Fibroblast of lung (primary cell): ENCODE data around the gene SPSB2. TPM values are rescaled to one million over a fixed set of nuclear protein-coding genes. Genes with fewer than 3 reads are reported as not detected.
A peak's percentile ranks its signal among the peaks of the same experiment; 100 is the strongest.
"Not testable (repeated sequence)": the region's sequence is repeated elsewhere in the genome, so short reads cannot be mapped to it uniquely, and the experiment has no call there.

ENCODE experiments used
- DNase-seq, 2 donors: peaks; one replicate each; pipeline versions ENCODE4 v3.0.0 to v3.0.0-alpha.2; 2010; ENCODE audit warnings: low read depth in 2 of 2
- H2AFZ ChIP-seq: 2 replicates; pipeline ENCODE4 v1.5.1; 2012; ENCODE audit warnings: low read length, control low read depth, inconsistent platforms
- H3K27ac ChIP-seq: 2 replicates; pipeline ENCODE4 v1.5.1; 2011; ENCODE audit warnings: low read length, control low read depth; ENCODE audit not compliant: insufficient read depth
- H3K27me3 ChIP-seq: 2 replicates; pipeline ENCODE4 v1.5.1; 2011; ENCODE audit warnings: mild to moderate bottlenecking, low read length; ENCODE audit not compliant: control insufficient read depth, insufficient read depth
- H3K36me3 ChIP-seq: 2 replicates; pipeline ENCODE4 v1.5.1; 2011; ENCODE audit warnings: low read length; ENCODE audit not compliant: control insufficient read depth, insufficient read depth
- H3K4me1 ChIP-seq: 2 replicates; pipeline ENCODE4 v1.5.1; 2011; ENCODE audit warnings: low read length; ENCODE audit not compliant: control insufficient read depth, insufficient read depth; ENCODE audit errors: extremely low read depth
- H3K4me2 ChIP-seq: 2 replicates; pipeline ENCODE4 v1.5.1; 2011; ENCODE audit warnings: low read length, control low read depth; ENCODE audit not compliant: insufficient read depth; ENCODE audit errors: extremely low read depth
- H3K4me3 ChIP-seq, 4 experiments: fragments of 200-600 bp in 1 of 4; sonication (generic) in 1 of 4; replicated peaks in 1 of 4; 2 replicates each; pipeline ENCODE4 v1.5.1; 2011 to 2016; ENCODE audit warnings: low read length in 4 of 4, low read depth in 3 of 4, mild to moderate bottlenecking in 3 of 4, control low read depth in 2 of 4, inconsistent platforms in 1 of 4, mixed read lengths in 1 of 4; ENCODE audit not compliant: insufficient read depth in 1 of 4; ENCODE audit errors: control extremely low read depth in 1 of 4
- H3K79me2 ChIP-seq: 2 replicates; pipeline ENCODE4 v1.5.1; 2012; ENCODE audit warnings: mild to moderate bottlenecking, low read length, inconsistent platforms; ENCODE audit not compliant: control insufficient read depth, insufficient read depth
- H3K9ac ChIP-seq: 2 replicates; pipeline ENCODE4 v1.5.1; 2011; ENCODE audit warnings: mild to moderate bottlenecking, low read length, control low read depth; ENCODE audit not compliant: insufficient read depth
- H3K9me3 ChIP-seq: 2 replicates; pipeline ENCODE4 v1.5.1; 2012; ENCODE audit warnings: low read depth, low read length; ENCODE audit not compliant: control insufficient read depth, insufficient read depth
- H4K20me1 ChIP-seq: 2 replicates; pipeline ENCODE4 v1.5.1; 2011; ENCODE audit warnings: low read length; ENCODE audit not compliant: control insufficient read depth, insufficient read depth; ENCODE audit errors: extremely low read depth
- CTCF ChIP-seq, 2 donors: IDR thresholded peaks in 1 of 2; conservative IDR thresholded peaks in 1 of 2; 1 replicate in 1 of 2; 2 replicates in 1 of 2; pipeline ENCODE4 v1.5.1; 2011 to 2012; ENCODE audit warnings: low read length in 2 of 2, control low read depth in 1 of 2, inconsistent platforms in 1 of 2, low read depth in 1 of 2, mild to moderate bottlenecking in 1 of 2
- EZH2 ChIP-seq: IDR thresholded peaks from 2 replicates; pipeline ENCODE4 v1.5.1; 2012; ENCODE audit warnings: low read length, control low read depth, mild to moderate bottlenecking; ENCODE audit errors: missing control alignments
- polyA plus RNA-seq, 2 donors: library from polyadenylated mRNA; depleted of rRNA in 1 of 2; stranded (reverse) in 1 of 2; unstranded in 1 of 2; fragments of >200 nt; gene quantifications; 2 replicates each; pipeline ENCODE4 v1.2.1, GENCODE V29; 2011 to 2012; ENCODE audit warnings: missing spikeins in 1 of 2
- total RNA-seq: library from RNA; depleted of rRNA; stranded (reverse); fragments of >200 nt; gene quantifications from 2 replicates; pipeline ENCODE4 v1.2.1, GENCODE V29; 2014

The SPSB2 gene
- total and polyA plus RNA-seq, 2 donors (not counting 1 experiment from before 2014, with no cell fraction given) = 1.8 to 12.7 TPM

GRCh38 chr12:6884539-6884938 lies 11.4 kb upstream of the SPSB2 start:
- no peak overlapping the region for H3K4me2 ChIP-seq
- no peak overlapping the region for H3K9ac ChIP-seq
- DNase-seq = no peak
- H3K27me3 ChIP-seq = no peaks in the 10 kb centered on the region
- no peak overlapping the region for H2AFZ ChIP-seq
- no peaks in the 10 kb centered on the region for H3K79me2 ChIP-seq
- H3K27ac ChIP-seq = no peak overlapping the region
- H3K36me3 ChIP-seq = peaks cover 8% of the 10 kb centered on the region
- no peaks in the 10 kb centered on the region for H3K9me3 ChIP-seq
- H3K4me3 ChIP-seq = no peak overlapping the region
- H4K20me1 ChIP-seq = no peaks in the 10 kb centered on the region
- TF ChIP-seq CTCF (conservative IDR thresholded peaks at IDR 0.05 in 1 of 2, IDR thresholded peaks at IDR 0.05 in 1 of 2; ENCODE audit: low read depth in 1 of 2, low read length in 2 of 2) (no peak), EZH2 (no peak)
- no peaks in the 10 kb centered on the region for H3K4me1 ChIP-seq

- H3K9me3 ChIP-seq = no peaks in the 10 kb centered on the region
- H3K27ac ChIP-seq = no peak overlapping the region
- DNase-seq = no peak
- H3K36me3 ChIP-seq = peaks cover 8% of the 10 kb centered on the region
- no peak overlapping the region for H2AFZ ChIP-seq
- TF ChIP-seq EZH2 (no peak), CTCF (conservative IDR thresholded peaks at IDR 0.05 in 1 of 2, IDR thresholded peaks at IDR 0.05 in 1 of 2; ENCODE audit: low read depth in 1 of 2, low read length in 2 of 2) (no peak)
- no peak overlapping the region for H3K9ac ChIP-seq
- H3K27me3 ChIP-seq = no peaks in the 10 kb centered on the region
- no peaks in the 10 kb centered on the region for H4K20me1 ChIP-seq
- no peaks in the 10 kb centered on the region for H3K4me1 ChIP-seq
- no peak overlapping the region for H3K4me3 ChIP-seq
- no peak overlapping the region for H3K4me2 ChIP-seq
- no peaks in the 10 kb centered on the region for H3K79me2 ChIP-seq
These were observed 10.6 kb upstream of the SPSB2 start for GRCh38 chr12:6883683-6884082.

- TF ChIP-seq EZH2 = no peak
- TF ChIP-seq CTCF (conservative IDR thresholded peaks at IDR 0.05 in 1 of 2, IDR thresholded peaks at IDR 0.05 in 1 of 2; ENCODE audit: low read depth in 1 of 2, low read length in 2 of 2) = no peak
- H3K9me3 ChIP-seq = no peaks in the 10 kb centered on the region
- H4K20me1 ChIP-seq = no peaks in the 10 kb centered on the region
- peaks cover 8% of the 10 kb centered on the region for H3K36me3 ChIP-seq
- H3K4me2 ChIP-seq = no peak overlapping the region
- H3K79me2 ChIP-seq = no peaks in the 10 kb centered on the region
- DNase-seq = no peak
- H3K27me3 ChIP-seq = no peaks in the 10 kb centered on the region
- no peak overlapping the region for H3K27ac ChIP-seq
- no peaks in the 10 kb centered on the region for H3K4me1 ChIP-seq
- H2AFZ ChIP-seq = no peak overlapping the region
- no peak overlapping the region for H3K4me3 ChIP-seq
- no peak overlapping the region for H3K9ac ChIP-seq
These were observed 10.1 kb upstream of the SPSB2 start for GRCh38 chr12:6883252-6883651.

GRCh38 chr12:6879824-6880223 lies 6.7 kb upstream of the SPSB2 start:
- H3K4me2 ChIP-seq, H3K4me3 ChIP-seq, H4K20me1 ChIP-seq, H3K9me3 ChIP-seq, H2AFZ ChIP-seq, H3K79me2 ChIP-seq, H3K4me1 ChIP-seq, H3K27me3 ChIP-seq, H3K36me3 ChIP-seq, DNase-seq, H3K9ac ChIP-seq, H3K27ac ChIP-seq: not testable (repeated sequence)

GRCh38 chr12:6874015-6874368 lies 889 bp upstream of the SPSB2 start:
- peaks cover 18% of the 10 kb centered on the region for H3K36me3 ChIP-seq
- peaks cover 26% of the 10 kb centered on the region for H3K79me2 ChIP-seq
- peak overlapping the region; percentile 77 for H3K27ac ChIP-seq
- peak overlapping the region; percentile 80 for H3K9ac ChIP-seq
- H3K4me1 ChIP-seq = peaks cover 26% of the 10 kb centered on the region
- H3K4me3 ChIP-seq = peak overlapping the region; percentile 72 to 94 (median 92)
- peak overlapping the region; percentile 94 for H3K4me2 ChIP-seq
- DNase-seq, H3K27me3 ChIP-seq, H4K20me1 ChIP-seq, H3K9me3 ChIP-seq: not testable (repeated sequence)
- H2AFZ ChIP-seq = peak overlapping the region; percentile 80
